GM18505 (cell line): ENCODE results near the gene CTIF.

ENCODE experiments used
- ATAC-seq: cut with Tn5 transposase; IDR thresholded peaks from one replicate; pipeline ENCODE4 v1.9.1; 2021; ENCODE audit not compliant: unreplicated experiment
- POLR2A ChIP-seq: IDR thresholded peaks from 4 replicates; pipeline ENCODE4 v1.6.1; 2011; ENCODE audit warnings: borderline replicate concordance; ENCODE audit not compliant: insufficient read depth, insufficient read length; ENCODE audit errors: extremely low read depth

Gene CTIF

GRCh38 chr18:48601343-48601742 is 62.5 kb downstream of the CTIF start:
- TF ChIP-seq POLR2A: no peak

GRCh38 chr18:48602759-48603390 is 64.0 kb downstream of the CTIF start:
- no peak for ATAC-seq
- no peak for TF ChIP-seq POLR2A

More at GRCh38 chr18:48601343-48601742, 62.5 kb downstream of the CTIF start:
- no peak for ATAC-seq

GRCh38 chr18:48605408-48605845 is 66.6 kb downstream of the CTIF start:
- no peak for TF ChIP-seq POLR2A
- no peak for ATAC-seq

GRCh38 chr18:48607056-48607984 is 68.5 kb downstream of the CTIF start:
- TF ChIP-seq POLR2A: no peak
- ATAC-seq: no peak

DNA sequence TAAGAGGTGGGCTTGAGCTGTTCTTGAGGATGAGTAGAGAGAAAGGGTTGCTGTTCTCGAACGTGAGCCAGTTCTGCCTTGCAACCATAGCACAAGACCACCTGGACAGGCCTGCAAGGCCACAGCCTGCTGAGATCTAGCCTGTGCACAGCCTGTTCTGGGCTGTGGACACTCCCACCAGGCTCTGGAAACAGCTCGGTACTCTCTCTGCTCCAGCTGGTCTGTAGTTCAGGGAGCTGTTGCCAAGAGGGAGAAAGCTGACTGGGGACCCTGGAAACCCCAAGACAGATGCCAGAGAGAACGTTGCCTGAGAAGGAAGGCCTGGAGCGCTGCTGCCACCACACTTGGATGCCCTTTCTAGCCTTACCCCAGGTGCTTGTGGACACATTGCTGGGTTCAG is 69.8 kb downstream of the CTIF start:
- no peak for ATAC-seq
- TF ChIP-seq POLR2A: no peak

- no peak for ATAC-seq
- no peak for TF ChIP-seq POLR2A
Measured at GRCh38 chr18:48609114-48609513, 70.3 kb downstream of the CTIF start.

DNA sequence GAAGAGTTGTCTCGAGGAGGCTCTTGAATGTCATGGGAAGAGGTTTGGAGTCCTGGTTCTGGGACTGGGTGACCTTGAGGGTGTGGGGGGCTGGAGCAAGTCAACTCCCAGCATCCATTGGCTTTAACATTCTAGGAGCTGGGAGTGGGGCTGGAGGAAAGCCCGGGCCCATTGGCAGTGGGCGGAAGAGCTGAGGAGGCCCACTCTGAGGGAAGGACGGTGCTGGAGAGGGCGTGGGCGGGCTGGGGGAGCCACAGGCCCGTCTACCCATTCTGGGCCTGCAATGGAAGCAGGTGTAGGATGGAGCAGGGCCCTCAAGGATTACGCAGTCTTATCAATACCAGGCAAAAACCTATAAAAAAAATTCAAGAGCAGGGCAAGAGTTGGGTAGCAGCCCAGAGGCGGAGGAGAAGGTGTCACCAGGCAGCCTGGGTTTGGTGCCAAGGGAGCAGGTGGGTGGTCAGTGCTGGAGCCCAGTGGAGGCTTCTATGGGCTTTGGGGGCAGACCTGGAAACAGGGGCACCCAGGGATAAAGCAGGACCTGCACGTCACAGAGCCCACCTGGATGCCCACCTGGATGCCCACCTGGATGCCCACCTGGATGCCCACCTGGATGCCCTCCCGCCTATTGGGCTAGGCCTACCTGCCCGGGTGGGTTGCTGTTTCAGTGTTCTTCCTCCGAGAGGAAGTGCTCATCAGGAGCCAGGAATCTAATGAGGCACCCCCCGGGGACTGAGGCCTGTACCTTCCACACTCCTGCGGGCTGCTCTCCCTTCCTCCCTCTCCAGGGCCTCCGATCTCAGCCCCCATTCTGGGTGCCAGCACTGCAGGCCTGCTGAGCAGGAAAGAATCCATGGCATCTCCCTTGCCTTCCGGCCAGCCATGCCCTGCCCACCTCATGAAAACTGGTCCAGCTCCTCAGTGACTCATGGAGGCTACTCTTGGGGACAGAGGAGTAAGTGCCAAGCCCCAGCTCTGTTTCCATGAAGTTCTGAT is 71.3 kb downstream of the CTIF start:
- no peak for ATAC-seq
- no peak for TF ChIP-seq POLR2A

DNA sequence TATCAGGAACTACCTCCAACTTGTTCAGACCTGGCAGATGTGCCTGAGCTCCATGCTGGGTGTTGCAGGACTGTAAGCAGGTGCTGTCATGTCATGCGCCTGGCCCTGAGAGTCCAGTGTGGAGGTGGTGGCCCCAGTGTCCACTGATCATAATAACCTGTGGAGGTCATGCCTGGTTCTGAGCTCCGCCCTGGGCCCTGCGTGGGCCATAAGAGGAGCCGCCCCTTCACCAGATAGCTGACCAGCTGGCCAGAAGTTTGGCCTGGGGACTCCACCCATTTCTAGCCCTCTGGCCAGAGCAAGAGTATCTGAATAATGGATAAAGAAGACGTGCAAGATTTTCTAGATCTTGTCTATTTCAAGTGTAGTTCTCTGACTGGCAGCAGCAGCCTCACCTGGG is 72.4 kb downstream of the CTIF start:
- no peak for TF ChIP-seq POLR2A
- ATAC-seq: no peak

DNA sequence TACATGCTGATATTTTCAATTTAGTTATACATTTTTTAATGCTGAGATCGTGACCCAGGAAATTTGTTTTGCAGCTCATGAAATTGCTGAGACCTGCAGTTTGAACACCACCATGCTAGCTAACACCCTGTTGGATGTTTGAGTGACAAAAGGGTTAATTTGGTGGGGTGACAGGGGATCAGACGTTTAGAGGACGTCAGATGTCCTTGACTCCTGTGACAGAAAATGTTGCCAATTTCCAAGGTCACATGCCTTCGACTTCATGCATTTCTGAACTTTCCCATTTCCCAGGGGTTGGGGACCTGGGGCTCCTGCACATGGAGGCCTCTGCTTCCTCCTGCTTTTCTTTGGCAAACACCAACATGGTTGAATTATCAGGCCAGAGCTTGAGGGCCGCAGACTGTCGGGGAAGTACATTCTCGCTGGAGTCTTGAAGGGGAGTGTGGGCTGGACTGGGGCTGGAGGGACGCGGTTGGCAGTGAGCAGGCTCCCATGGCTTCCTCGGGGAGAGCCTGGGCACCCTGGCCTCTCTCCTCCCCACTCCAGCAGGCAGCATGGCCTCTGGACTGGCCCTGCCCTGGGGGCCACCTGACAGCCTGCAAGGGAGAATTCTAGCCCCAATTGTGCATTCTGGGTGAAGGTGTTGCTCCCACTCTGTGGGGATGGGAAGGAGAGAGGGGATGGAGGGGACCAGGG is 73.1 kb downstream of the CTIF start:
- ATAC-seq: no peak
- no peak for TF ChIP-seq POLR2A

DNA sequence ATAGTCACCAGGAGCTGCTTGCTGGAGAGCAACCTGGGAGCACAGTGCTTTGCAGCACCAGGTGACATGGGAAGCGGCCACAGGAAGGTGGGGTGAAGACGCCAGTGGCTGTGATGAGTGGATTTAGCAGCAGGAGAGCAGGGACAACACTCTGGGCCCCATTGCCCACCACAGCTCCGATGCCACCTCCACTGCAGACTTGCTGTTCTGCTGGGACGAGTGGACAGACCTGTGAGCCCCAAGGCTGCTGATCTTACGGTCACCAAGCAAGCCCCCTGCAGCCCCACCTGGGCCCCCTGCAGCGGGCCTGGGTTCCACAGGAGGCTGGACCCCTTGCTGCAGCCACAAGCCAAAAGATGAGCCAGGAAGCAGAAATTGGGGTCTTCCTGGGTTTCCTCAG is 73.7 kb downstream of the CTIF start:
- no peak for TF ChIP-seq POLR2A
- no peak for ATAC-seq

- ATAC-seq: no peak
- no peak for TF ChIP-seq POLR2A
Measured at GRCh38 chr18:48612917-48613316, 74.1 kb downstream of the CTIF start.

DNA sequence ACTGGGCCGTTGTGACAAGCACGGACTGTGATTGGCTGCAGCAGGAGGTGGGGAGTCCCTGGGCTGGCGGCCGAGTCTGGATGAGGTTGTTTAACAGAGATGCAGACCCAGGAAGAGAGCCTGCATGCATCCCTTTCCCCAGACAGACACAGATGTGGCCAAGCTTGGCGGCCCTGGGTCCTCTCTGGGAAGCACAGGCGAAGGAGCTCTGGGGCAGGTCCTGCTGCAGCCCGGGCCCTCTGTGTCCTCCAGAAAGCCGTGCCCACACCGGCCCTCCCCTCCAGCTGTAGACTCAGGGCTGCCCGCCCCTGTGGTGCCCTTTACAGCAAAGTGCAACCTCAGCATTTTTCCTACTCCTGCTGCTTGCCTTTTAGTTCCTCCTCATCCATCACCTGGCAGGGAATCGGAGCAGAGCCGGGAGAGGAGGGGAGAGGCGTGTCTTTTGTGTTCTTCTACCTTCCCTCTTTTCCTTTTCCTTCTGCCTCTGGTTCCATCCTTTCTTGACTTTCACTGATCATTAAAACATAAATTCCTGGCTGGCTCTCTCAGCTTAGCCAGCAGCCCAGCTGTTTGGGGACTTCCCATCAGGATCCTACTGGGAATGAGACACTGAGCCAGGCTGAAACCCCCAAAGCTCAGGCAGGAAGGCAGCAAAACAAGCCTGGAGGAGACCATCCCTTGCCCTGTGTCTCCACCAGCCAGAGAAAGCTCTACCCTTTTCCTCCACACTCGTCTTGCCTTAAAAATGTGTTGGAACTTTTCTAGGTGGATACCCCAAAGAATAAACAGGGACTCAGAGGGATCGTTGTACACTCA is 75.0 kb downstream of the CTIF start:
- ATAC-seq: no peak
- TF ChIP-seq POLR2A: no peak
